ENCODE results near the gene ZNF219. TPM values are rescaled to one million over a fixed set of nuclear protein-coding genes. Genes with fewer than 3 reads are reported as not detected.
A peak's percentile ranks its signal among the peaks of the same experiment; 100 is the strongest.

The ZNF219 gene
- total and polyA plus RNA-seq, 2 of the 13 experiments (the other 11 are each of a cell fraction or from before 2014, with no cell fraction given), result 34.5 to 36.6 TPM

- TF ChIP-seq ATF6 (CRISPR knock-in tag; conservative IDR thresholded peaks at IDR 0.05) (no peak), ZEB1 (IDR thresholded peaks at IDR 0.05; ENCODE audit: insufficient replicate concordance, low read depth) (no peak), MAFF (IDR thresholded peaks at IDR 0.05; ENCODE audit: low read depth, low read length) (no peak), ARNT (IDR thresholded peaks at IDR 0.05) (no peak), ZFP37 (CRISPR knock-in tag; IDR thresholded peaks at IDR 0.05; ENCODE audit: borderline replicate concordance) (no peak), ZNF724P (CRISPR knock-in tag; IDR thresholded peaks at IDR 0.05; ENCODE audit: borderline replicate concordance) (no peak), ZFP41 (CRISPR knock-in tag; IDR thresholded peaks at IDR 0.05; ENCODE audit: borderline replicate concordance) (no peak), LRRFIP1 (CRISPR knock-in tag; conservative IDR thresholded peaks at IDR 0.05) (no peak), HOXA7 (CRISPR knock-in tag; IDR thresholded peaks at IDR 0.05) (0 out of 2 replicates have a peak, but pooled peaks have one; percentile 74), NAIF1 (CRISPR knock-in tag; IDR thresholded peaks at IDR 0.05; ENCODE audit: borderline replicate concordance) (no peak), ZNF746 (CRISPR knock-in tag; IDR thresholded peaks at IDR 0.05) (no peak), SMAD3 (CRISPR knock-in tag; IDR thresholded peaks at IDR 0.05) (no peak), ZNF660 (CRISPR knock-in tag; IDR thresholded peaks at IDR 0.05; ENCODE audit: borderline replicate concordance, low read depth) (no peak), ATAD3A (CRISPR knock-in tag; IDR thresholded peaks at IDR 0.05) (no peak), BATF2 (CRISPR knock-in tag; IDR thresholded peaks at IDR 0.05) (peak; percentile 27), ZNF768 (CRISPR knock-in tag; IDR thresholded peaks at IDR 0.05) (peak; percentile 16; the same call in 1 of the 2 replicates)
- TF ChIP-seq, protein P1, sequence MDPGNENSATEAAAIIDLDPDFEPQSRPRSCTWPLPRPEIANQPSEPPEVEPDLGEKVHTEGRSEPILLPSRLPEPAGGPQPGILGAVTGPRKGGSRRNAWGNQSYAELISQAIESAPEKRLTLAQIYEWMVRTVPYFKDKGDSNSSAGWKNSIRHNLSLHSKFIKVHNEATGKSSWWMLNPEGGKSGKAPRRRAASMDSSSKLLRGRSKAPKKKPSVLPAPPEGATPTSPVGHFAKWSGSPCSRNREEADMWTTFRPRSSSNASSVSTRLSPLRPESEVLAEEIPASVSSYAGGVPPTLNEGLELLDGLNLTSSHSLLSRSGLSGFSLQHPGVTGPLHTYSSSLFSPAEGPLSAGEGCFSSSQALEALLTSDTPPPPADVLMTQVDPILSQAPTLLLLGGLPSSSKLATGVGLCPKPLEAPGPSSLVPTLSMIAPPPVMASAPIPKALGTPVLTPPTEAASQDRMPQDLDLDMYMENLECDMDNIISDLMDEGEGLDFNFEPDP (CRISPR knock-in tag; conservative IDR thresholded peaks at IDR 0.05), result no peak
- TF ChIP-seq, protein P2, sequence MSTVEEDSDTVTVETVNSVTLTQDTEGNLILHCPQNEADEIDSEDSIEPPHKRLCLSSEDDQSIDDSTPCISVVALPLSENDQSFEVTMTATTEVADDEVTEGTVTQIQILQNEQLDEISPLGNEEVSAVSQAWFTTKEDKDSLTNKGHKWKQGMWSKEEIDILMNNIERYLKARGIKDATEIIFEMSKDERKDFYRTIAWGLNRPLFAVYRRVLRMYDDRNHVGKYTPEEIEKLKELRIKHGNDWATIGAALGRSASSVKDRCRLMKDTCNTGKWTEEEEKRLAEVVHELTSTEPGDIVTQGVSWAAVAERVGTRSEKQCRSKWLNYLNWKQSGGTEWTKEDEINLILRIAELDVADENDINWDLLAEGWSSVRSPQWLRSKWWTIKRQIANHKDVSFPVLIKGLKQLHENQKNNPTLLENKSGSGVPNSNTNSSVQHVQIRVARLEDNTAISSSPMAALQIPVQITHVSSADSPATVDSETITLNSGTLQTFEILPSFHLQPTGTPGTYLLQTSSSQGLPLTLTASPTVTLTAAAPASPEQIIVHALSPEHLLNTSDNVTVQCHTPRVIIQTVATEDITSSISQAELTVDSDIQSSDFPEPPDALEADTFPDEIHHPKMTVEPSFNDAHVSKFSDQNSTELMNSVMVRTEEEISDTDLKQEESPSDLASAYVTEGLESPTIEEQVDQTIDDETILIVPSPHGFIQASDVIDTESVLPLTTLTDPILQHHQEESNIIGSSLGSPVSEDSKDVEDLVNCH (CRISPR knock-in tag; IDR thresholded peaks at IDR 0.05), result no peak
These were observed 6.6 kb downstream of the ZNF219 start (continued) for GRCh38 chr14:21091821-21092272.

Measured in HepG2 (cell line).